HCT116 (cell line): ENCODE results near the gene SAMD10. TPM values are rescaled to one million over a fixed set of nuclear protein-coding genes. Genes with fewer than 3 reads are reported as not detected.

ENCODE experiments used
- ATAC-seq: fragments of 200-7000 bp; cut with Tn5 transposase; 2 replicates; pipeline ENCODE4 v1.9.1; 2020; ENCODE audit warnings: mild to moderate bottlenecking, moderate library complexity
- BruUV-seq: library from RNA; stranded (reverse); fragments of 400-500 nt; replicated peaks from 2 replicates; lab custom pipeline; 2021; lab: Mats Ljungman, UMichigan
- CTCF ChIA-PET: fragments of 300-600 bp; sonication (Branson Sonifier 250); formaldehyde crosslinking; loops from one replicate; lab custom pipeline; 2021; ENCODE audit warnings: antibody characterized with exemption; lab: Charles Lee
- POLR2A ChIA-PET: fragments of 300-600, 350-600 bp; sonication (Branson Sonifier 250); formaldehyde crosslinking; loops from one replicate; lab custom pipeline; 2021; ENCODE audit warnings: antibody characterized with exemption; lab: Charles Lee
- RAD21 ChIA-PET, 2 experiments: fragments of 300-600 bp; sonication (Branson Sonifier 250); formaldehyde crosslinking; loops; one replicate each; lab custom pipeline; 2023; ENCODE audit warnings: low total read pairs in 2 of 2; ENCODE audit not compliant: uncharacterized antibody in 2 of 2, unreplicated experiment in 2 of 2, low non-redundant PET in 1 of 2; lab: Charles Lee
- DNase-seq: peaks from one replicate; pipeline ENCODE4 v3.0.0-alpha.2; 2010; ENCODE audit warnings: low read depth, low spot score
- H2AFZ ChIP-seq: fragments of 200-600 bp; shearing (Covaris generic), sonication (generic); 2 replicates; pipeline ENCODE4 v1.6.1; 2017; ENCODE audit warnings: low read depth, mixed run types, mixed read lengths, antibody characterized with exemption, low read length; ENCODE audit not compliant: poor library complexity, severe bottlenecking
- H3K27ac ChIP-seq: 2 replicates; pipeline ENCODE4 v1.5.1; 2012; ENCODE audit warnings: low read depth, low read length
- H3K27me3 ChIP-seq: fragments of 200-600 bp; sonication (generic); 2 replicates; pipeline ENCODE4 v1.6.1; 2016; ENCODE audit warnings: mixed run types, low read length, mixed read lengths; ENCODE audit not compliant: insufficient read depth
- H3K36me3 ChIP-seq, 2 experiments: fragments of 200-500 bp in 1 of 2; fragments of 200-600 bp in 1 of 2; sonication (Bioruptor generic) in 1 of 2; sonication (generic) in 1 of 2; 2 replicates each; pipeline versions ENCODE4 v1.5.1 to v1.6.1; 2014 to 2016; ENCODE audit warnings: low read length in 2 of 2, inconsistent platforms in 1 of 2, mixed read lengths in 1 of 2, mixed run types in 1 of 2; ENCODE audit not compliant: insufficient read depth in 2 of 2, control insufficient read depth in 1 of 2
- H3K4me1 ChIP-seq, 2 experiments: fragments of 200-600 bp in 1 of 2; sonication (generic) in 1 of 2; 2 replicates each; pipeline versions ENCODE4 v1.5.1 to v1.6.1; 2012 to 2017; ENCODE audit warnings: low read length in 2 of 2, inconsistent platforms in 1 of 2, mild to moderate bottlenecking in 1 of 2, mixed read lengths in 1 of 2, mixed run types in 1 of 2, moderate library complexity in 1 of 2; ENCODE audit not compliant: insufficient read depth in 2 of 2, control insufficient read depth in 1 of 2
- H3K4me2 ChIP-seq: fragments of 200-600 bp; sonication (generic); 2 replicates; pipeline ENCODE4 v1.6.1; 2017; ENCODE audit warnings: mixed run types, low read length, mixed read lengths
- H3K4me3 ChIP-seq, 2 experiments: fragments of 200-600 bp in 1 of 2; sonication (generic) in 1 of 2; replicated peaks in 1 of 2; 2 replicates each; pipeline ENCODE4 v1.5.1; 2011 to 2016; ENCODE audit warnings: low read length in 2 of 2, control low read depth in 1 of 2, low read depth in 1 of 2, mild to moderate bottlenecking in 1 of 2, mixed read lengths in 1 of 2, mixed run types in 1 of 2
- H3K79me2 ChIP-seq: fragments of 200-600 bp; sonication (generic); 2 replicates; pipeline ENCODE4 v1.6.1; 2017; ENCODE audit warnings: mild to moderate bottlenecking, mixed run types, low read length, moderate library complexity, mixed read lengths; ENCODE audit not compliant: insufficient read depth
- H3K9ac ChIP-seq: fragments of 200-600 bp; sonication (generic); 2 replicates; pipeline ENCODE4 v1.6.1; 2016; ENCODE audit warnings: low read length, mixed read lengths
- H3K9me2 ChIP-seq: fragments of 200-600 bp; sonication (generic), shearing (Covaris generic); 2 replicates; pipeline ENCODE4 v1.6.1; 2017; ENCODE audit warnings: mixed run types, mild to moderate bottlenecking, moderate library complexity; ENCODE audit not compliant: insufficient read depth
- H3K9me3 ChIP-seq, 2 experiments: fragments of 200-500 bp in 1 of 2; fragments of 200-600 bp in 1 of 2; sonication (Bioruptor generic) in 1 of 2; sonication (generic) in 1 of 2; 2 replicates each; pipeline ENCODE4 v1.6.1; 2014 to 2017; ENCODE audit warnings: low read length in 2 of 2, mixed read lengths in 2 of 2, inconsistent platforms in 1 of 2, low read depth in 1 of 2, mild to moderate bottlenecking in 1 of 2, mixed run types in 1 of 2, moderate library complexity in 1 of 2; ENCODE audit not compliant: control insufficient read depth in 1 of 2, insufficient read depth in 1 of 2
- H4K20me1 ChIP-seq: fragments of 200-600 bp; sonication (generic), shearing (Covaris generic); 2 replicates; pipeline ENCODE4 v1.6.1; 2017; ENCODE audit warnings: mixed run types, mild to moderate bottlenecking, moderate library complexity; ENCODE audit not compliant: insufficient read depth
- ELF1 ChIP-seq: IDR thresholded peaks from 2 replicates; pipeline ENCODE4 v1.6.1; 2012; ENCODE audit warnings: low read depth, borderline replicate concordance
- POLR2AphosphoS5 ChIP-seq: IDR thresholded peaks from 2 replicates; pipeline ENCODE4 v1.6.1; 2011; ENCODE audit warnings: mild to moderate bottlenecking, low read depth, low read length, moderate library complexity
- SP1 ChIP-seq: IDR thresholded peaks from 2 replicates; pipeline ENCODE4 v1.6.1; 2012; ENCODE audit warnings: low read depth
- SRF ChIP-seq: IDR thresholded peaks from 2 replicates; pipeline ENCODE4 v1.6.1; 2012; ENCODE audit warnings: low read depth
- intact Hi-C: fragments of 100-400 bp; cut with micrococcal nuclease; formaldehyde crosslinking; loops from 2 replicates; pipeline ENCODE4 v1.10.0; 2022
- total RNA-seq: library from RNA; stranded (reverse); gene quantifications from one replicate; pipeline ENCODE4 v1.2.1, GENCODE V29; 2021; ENCODE audit not compliant: unreplicated experiment
- TF ChIP-seq, protein P1 (sequence below): IDR thresholded peaks from 2 replicates; pipeline ENCODE4 v1.6.1; 2011; ENCODE audit warnings: mild to moderate bottlenecking, low read length, moderate library complexity; ENCODE audit not compliant: insufficient replicate concordance; ENCODE audit errors: extremely low read depth
- TF ChIP-seq, protein P2 (sequence below): IDR thresholded peaks from 2 replicates; pipeline ENCODE4 v1.6.1; 2012

The SAMD10 gene
- total RNA-seq, 1 experiment from 2014 or later = 4.2 TPM

DNA sequence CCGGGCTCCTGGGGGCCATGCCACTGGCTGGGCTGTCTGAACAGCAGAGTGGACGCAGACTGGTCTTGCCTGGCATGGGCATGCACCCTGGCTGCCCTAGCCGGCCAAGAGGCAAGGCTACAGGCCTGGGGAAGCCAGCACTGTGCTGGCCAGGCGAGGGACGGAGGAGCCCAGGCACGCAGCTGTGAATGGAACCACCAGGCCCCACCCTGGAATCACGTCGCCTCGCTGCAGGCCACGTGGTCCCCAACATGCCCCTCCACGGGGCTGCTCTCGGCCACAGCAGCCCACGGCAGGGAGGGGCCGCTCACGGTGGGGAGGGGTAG, 27.3 kb downstream of the SAMD10 start:
- Histone ChIP-seq H3K4me1 (peaks cover 14 to 60% of the 10 kb centered on the region in 2 experiments; a peak in 3 of 4 replicates), H3K79me2 (peaks cover 89% of the 10 kb centered on the region)
- CTCF ChIA-PET = no interaction called here

More for the DNA sequence above, 27.3 kb downstream of the SAMD10 start:
- POLR2A ChIA-PET = no interaction called here
- H3K27ac ChIP-seq = peak overlapping the region; percentile 7; the same call in 1 of the 2 replicates
- RAD21 ChIA-PET = no interaction called here
- no peak overlapping the region for H3K4me3 ChIP-seq
- H4K20me1 ChIP-seq = no peaks in the 10 kb centered on the region; the same call in 1 of the 2 replicates
- H3K4me2 ChIP-seq = no peak overlapping the region
- intact Hi-C loops = no loop called here
- DNase-seq (no peak), ATAC-seq (no peak)
- H3K27me3 ChIP-seq = no peaks in the 10 kb centered on the region
- no peak overlapping the region for H2AFZ ChIP-seq
- H3K9me2 ChIP-seq = no peaks in the 10 kb centered on the region
- TF ChIP-seq ELF1 (no peak), SP1 (no peak), POLR2AphosphoS5 (0 out of 2 replicates have a peak, but pooled peaks have one; percentile 11), SRF (no peak)
- TF ChIP-seq, protein P1, sequence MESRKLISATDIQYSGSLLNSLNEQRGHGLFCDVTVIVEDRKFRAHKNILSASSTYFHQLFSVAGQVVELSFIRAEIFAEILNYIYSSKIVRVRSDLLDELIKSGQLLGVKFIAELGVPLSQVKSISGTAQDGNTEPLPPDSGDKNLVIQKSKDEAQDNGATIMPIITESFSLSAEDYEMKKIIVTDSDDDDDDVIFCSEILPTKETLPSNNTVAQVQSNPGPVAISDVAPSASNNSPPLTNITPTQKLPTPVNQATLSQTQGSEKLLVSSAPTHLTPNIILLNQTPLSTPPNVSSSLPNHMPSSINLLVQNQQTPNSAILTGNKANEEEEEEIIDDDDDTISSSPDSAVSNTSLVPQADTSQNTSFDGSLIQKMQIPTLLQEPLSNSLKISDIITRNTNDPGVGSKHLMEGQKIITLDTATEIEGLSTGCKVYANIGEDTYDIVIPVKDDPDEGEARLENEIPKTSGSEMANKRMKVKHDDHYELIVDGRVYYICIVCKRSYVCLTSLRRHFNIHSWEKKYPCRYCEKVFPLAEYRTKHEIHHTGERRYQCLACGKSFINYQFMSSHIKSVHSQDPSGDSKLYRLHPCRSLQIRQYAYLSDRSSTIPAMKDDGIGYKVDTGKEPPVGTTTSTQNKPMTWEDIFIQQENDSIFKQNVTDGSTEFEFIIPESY = no peak
- TF ChIP-seq, protein P2, sequence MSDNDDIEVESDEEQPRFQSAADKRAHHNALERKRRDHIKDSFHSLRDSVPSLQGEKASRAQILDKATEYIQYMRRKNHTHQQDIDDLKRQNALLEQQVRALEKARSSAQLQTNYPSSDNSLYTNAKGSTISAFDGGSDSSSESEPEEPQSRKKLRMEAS = no peak
- no peak overlapping the region for H3K9ac ChIP-seq
- H3K9me3 ChIP-seq = no peaks in the 10 kb centered on the region
- H3K36me3 ChIP-seq = no peaks in the 10 kb centered on the region
- no TSS peak for BruUV-seq
